GM21390 (cell line): ENCODE data around the gene GABPA.
A peak's percentile ranks its signal among the peaks of the same experiment; 100 is the strongest.

Experiments used
- ATAC-seq: cut with Tn5 transposase; IDR thresholded peaks from one replicate; pipeline ENCODE4 v1.9.1; 2021; ENCODE audit not compliant: unreplicated experiment

Gene GABPA

GRCh38 chr21:25801217-25802014 is 66.6 kb downstream of the GABPA start:
- peak; percentile 100 for ATAC-seq

GRCh38 chr21:25806060-25806459 is 71.3 kb downstream of the GABPA start:
- no peak for ATAC-seq

- ATAC-seq, result no peak
Observed at GRCh38 chr21:25807191-25807590, 72.4 kb downstream of the GABPA start.

- ATAC-seq, result no peak
Observed at GRCh38 chr21:25809013-25809412, 74.2 kb downstream of the GABPA start.

- ATAC-seq, result no peak
Observed at GRCh38 chr21:25811186-25811585, 76.4 kb downstream of the GABPA start.

GRCh38 chr21:25813917-25814316 is 79.1 kb downstream of the GABPA start:
- ATAC-seq, result no peak

- ATAC-seq, result no peak
Observed at GRCh38 chr21:25818121-25818520, 83.3 kb downstream of the GABPA start.

- no peak for ATAC-seq
Observed at GRCh38 chr21:25818551-25818950, 83.8 kb downstream of the GABPA start.
